Smooth muscle cell of trachea (primary cell): ENCODE results near the gene LOXL4. TPM values are rescaled to one million over a fixed set of nuclear protein-coding genes. Genes with fewer than 3 reads are reported as not detected.

Source experiments
- total RNA-seq: library from RNA; depleted of rRNA; stranded (reverse); fragments of >200 nt; gene quantifications from 2 replicates; pipeline ENCODE4 v1.2.1, GENCODE V29; 2014

The LOXL4 gene
- total RNA-seq, result 14.1 and 78.2 TPM in 2 replicates

DNA sequence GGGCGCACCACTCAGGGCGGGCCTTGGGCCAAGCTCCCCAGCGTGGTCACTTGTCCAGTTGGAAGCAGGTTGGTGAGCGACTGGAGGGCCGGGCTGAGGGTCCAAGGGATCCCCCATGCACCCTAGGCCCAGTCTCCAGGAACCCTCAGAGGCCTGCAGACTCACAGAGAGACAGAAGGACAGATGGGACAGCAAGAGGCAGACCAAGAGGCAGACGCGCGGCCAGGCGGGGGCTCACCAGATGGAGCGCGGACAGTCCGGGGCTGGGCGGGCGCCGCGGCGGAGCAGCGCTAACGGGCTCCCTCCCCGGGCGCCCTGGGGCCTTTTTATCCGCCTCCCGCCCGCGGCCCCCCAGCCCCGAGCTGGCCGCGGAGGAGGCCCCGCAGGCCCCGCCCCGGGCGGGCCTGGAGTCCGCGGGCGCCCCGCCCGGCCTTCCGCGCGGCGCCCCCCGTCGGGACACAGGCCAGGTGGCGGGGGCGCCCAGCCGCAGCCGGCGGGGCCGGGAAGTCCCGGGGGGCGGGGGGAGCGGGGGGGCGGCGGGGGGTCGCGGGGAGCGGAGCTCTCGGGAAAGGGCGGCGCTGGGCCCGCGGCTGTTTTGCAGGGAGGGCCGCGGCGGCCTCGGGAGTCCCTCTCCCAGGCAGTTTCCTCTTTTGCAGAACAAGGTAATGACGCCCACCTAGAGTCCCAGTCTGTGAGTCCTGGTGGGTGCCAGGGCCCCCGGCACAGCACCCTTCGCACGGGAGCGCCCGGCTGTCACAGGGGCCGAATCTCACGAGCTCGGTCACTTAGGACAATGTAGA, at the start of gene LOXL4:
LOXL4 (minus strand) TSS at position 301 of the 800 bp plus-strand sequence. CDS start 5,175 bp downstream, outside the sequence.

Other genes with a start within 250 kb of the LOXL4 start
- not detected in 2 replicates for gene CRTAC1, start 237.6 kb downstream of the LOXL4 start, total RNA-seq
- 17.5 and 20.2 TPM in 2 replicates for gene R3HCC1L, start 133.5 kb downstream of the LOXL4 start, total RNA-seq
- 9.9 and 41.2 TPM in 2 replicates for gene PYROXD2, start 147.0 kb upstream of the LOXL4 start, total RNA-seq
- 38.0 and 62.9 TPM in 2 replicates for gene HPS1, start 178.7 kb upstream of the LOXL4 start, total RNA-seq